ENCODE results near the gene HS6ST2.
"Not testable (repeated sequence)": the region's sequence is repeated elsewhere in the genome, so short reads cannot be mapped to it uniquely, and the experiment has no call there.

HS6ST2 gene

DNA sequence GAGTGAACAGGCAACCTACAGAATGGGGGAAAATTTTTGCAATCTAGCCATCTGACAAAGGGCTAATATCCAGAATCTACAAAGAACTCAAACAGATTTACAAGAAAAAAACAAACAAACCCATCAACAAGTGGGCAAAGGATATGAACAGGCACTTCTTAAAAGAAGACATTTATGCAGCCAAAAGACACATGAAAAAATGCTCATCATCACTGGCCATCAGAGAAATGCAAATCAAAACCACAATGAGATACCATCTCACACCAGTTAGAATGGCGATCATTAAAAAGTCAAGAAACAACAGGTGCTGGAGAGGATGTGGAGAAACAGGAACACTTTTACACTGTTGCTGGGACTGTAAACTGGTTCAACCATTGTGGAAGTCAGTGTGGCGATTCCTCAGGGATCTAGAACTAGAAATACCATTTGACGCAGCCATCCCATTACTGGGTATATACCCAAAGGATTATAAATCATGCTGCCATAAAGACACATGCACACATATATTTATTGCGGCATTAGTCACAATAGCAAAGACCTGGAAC is 13.3 kb downstream of the HS6ST2 start:
- not testable (repeated sequence) for DNase-seq (ENCODE audit: low read depth in 1 of 2, low spot score in 1 of 2)

- no peak for DNase-seq (ENCODE audit: low read depth in 1 of 2, low spot score in 1 of 2)
Observed at GRCh38 chrX:132940727-132941327, 17.6 kb downstream of the HS6ST2 start.

- DNase-seq (ENCODE audit: low read depth in 1 of 2, low spot score in 1 of 2) = no peak
Observed at GRCh38 chrX:132933170-132933569, 25.3 kb downstream of the HS6ST2 start.

- no peak for DNase-seq (ENCODE audit: low read depth in 1 of 2, low spot score in 1 of 2)
Observed at GRCh38 chrX:132924426-132924825, 34.0 kb downstream of the HS6ST2 start.

DNA sequence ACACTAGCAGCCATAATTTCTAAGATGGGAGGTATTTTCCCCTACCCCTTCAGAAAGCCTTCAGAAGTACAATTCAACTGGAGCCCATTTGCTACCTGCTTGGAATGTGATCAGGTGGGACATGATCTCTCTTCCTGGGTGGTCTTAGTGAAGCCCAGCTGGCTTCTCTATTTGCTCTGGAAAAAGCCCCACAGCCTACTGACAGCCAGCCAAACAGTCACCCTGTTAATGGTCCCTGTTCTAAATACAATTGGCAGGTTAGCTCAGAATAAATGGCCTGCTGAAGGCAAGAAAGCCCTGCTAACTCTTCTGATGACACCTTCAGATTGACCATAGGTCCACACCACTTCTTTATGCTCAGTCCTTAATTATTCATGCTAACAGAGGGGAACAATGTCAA is 39.9 kb downstream of the HS6ST2 start:
- no peak for DNase-seq (ENCODE audit: low read depth in 1 of 2, low spot score in 1 of 2)

GRCh38 chrX:132916349-132916748 is 42.1 kb downstream of the HS6ST2 start:
- DNase-seq (ENCODE audit: low read depth in 1 of 2, low spot score in 1 of 2) = no peak

DNA sequence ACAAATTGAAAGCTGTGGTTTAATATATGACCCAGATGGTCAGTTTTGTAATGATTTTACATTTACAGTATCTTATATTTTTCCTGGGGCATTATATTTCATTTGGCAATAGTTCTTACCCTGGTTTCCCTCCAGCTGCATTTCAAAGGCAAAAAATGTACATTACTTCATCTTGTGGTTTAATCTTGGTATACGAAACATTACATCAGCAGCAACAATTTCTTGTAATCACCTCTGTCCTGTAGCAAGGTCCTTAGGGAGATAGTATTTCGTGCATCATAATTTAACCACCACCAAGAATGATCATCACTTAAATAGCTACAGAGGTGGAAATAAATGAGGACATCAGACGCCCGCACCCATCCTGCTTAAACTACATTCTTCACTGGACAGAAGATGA is 48.8 kb downstream of the HS6ST2 start:
- no peak for DNase-seq (ENCODE audit: low read depth in 1 of 2, low spot score in 1 of 2)

GRCh38 chrX:132908891-132909290 is 49.5 kb downstream of the HS6ST2 start:
- DNase-seq (ENCODE audit: low read depth in 1 of 2, low spot score in 1 of 2) = no peak

- DNase-seq (ENCODE audit: low read depth in 1 of 2, low spot score in 1 of 2) = no peak
Observed at GRCh38 chrX:132900633-132901293, 57.7 kb downstream of the HS6ST2 start.

GRCh38 chrX:132887569-132887968 is 70.9 kb downstream of the HS6ST2 start:
- DNase-seq (ENCODE audit: low read depth in 1 of 2, low spot score in 1 of 2) = no peak

- no peak for DNase-seq (ENCODE audit: low read depth in 1 of 2, low spot score in 1 of 2)
Observed at GRCh38 chrX:132883358-132883915, 75.0 kb downstream of the HS6ST2 start.

GRCh38 chrX:132880753-132881152 is 77.7 kb downstream of the HS6ST2 start:
- DNase-seq (ENCODE audit: low read depth in 1 of 2, low spot score in 1 of 2) = not testable (repeated sequence)

DNA sequence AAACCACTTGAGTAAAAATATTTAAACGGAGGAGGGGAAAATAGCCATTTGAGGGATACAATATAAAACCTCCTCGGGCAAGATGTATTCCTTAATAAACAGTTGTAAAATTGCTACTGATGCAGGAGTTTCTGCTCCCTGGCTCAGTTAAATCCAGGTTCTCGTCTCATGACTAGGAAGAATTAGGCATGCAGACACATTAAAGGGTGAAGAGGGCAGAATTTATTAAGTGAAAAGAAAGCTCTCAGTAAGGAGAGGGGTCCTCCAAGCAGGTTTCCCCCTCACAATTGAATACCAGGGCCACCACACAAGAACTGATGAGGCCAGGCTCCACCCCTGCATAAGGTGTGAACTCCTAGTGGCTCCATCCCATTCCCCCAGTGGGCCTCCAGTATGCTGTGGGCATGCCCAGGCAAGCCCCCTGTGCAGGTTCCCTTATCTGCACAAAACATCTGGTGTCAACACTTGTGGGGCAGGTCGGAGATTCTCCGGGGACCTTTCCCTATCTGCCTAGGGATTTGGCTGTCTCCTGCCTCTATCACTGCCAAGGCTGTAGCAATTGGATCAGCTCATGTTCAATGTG is 80.4 kb downstream of the HS6ST2 start:
- DNase-seq (ENCODE audit: low read depth in 1 of 2, low spot score in 1 of 2) = no peak

DNA sequence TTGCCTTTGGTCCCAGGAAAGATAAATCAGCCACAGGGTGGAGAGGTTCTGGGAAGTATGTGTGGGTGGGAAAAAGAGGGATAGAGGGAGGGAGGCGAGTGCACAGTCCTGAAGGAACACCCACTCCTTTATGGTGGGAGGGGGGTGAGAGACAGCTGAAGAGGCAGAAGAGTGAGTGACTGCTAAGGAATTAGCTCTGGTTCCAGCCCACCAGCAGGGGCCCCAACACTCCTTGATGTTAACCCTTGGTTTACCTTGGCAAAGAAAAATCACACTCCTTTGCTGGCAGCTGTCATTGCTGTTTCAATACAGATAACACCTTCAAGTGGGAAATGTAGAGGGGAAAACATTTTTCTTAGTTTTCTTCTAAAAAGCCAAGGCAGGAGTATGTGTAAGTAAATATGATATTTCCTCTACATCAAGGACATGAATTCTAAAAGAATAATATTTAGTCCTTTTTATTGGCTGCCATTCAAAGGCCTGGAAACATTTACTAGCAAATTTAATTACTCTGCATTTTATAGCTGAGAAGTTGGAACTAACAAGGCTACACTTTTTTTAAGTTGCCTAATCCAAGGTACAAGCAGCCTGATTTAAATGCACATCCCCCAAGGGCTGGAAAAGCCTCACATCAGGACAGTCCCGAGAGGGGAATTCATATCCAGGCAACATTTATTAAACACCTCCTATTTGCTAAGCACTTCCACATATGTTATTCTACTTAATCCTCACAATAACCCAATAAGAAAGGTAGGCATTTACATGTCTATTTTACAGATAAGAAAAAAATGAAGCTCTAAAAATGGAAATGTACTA is 81.7 kb downstream of the HS6ST2 start:
- DNase-seq (ENCODE audit: low read depth in 1 of 2, low spot score in 1 of 2) = no peak

GRCh38 chrX:132875650-132876522 is 82.5 kb downstream of the HS6ST2 start:
- no peak for DNase-seq (ENCODE audit: low read depth in 1 of 2, low spot score in 1 of 2)

DNA sequence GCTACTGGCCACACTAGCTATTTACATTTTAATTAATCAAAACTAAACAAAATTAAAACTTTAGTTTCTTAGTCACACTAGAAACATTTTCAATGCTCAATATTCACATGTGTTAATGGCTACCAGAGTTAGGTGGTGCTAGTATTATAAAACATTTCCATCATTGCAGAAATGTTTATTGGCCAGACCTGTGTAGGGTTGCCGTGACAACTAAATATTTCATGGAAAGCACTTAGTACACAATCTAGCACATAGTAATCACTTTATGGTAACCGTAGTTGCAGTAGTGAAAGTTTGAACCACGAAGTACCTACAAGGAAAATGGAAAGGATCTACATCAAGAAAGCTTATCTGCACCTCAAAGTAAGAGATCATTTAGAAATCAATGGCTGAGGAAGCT is 95.9 kb downstream of the HS6ST2 start:
- DNase-seq (ENCODE audit: low read depth in 1 of 2, low spot score in 1 of 2) = no peak

- no peak for DNase-seq (ENCODE audit: low read depth in 1 of 2, low spot score in 1 of 2)
Observed at GRCh38 chrX:132861076-132861475, 97.4 kb downstream of the HS6ST2 start.

- no peak for DNase-seq (ENCODE audit: low read depth in 1 of 2, low spot score in 1 of 2)
Observed at GRCh38 chrX:132860200-132860599, 98.2 kb downstream of the HS6ST2 start.

DNA sequence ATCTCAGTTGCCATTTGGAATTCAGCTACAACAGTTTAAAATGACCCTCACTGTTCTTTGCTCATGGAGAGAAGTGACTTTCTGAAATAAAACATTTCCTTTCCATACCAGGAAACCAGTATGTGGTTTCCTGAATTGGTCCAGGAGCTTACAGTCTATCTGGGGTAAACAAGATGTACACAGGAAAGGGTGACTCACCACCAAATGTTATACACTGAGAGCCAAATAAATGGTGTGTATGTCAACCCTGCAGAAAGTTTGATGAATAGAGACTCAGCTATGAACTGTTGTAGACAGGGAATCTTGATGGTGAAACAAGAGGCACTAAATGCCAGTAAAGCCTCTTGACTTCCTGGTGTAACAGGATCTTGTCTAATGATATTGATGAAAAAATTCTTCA is 100.4 kb downstream of the HS6ST2 start:
- no peak for DNase-seq (ENCODE audit: low read depth in 1 of 2, low spot score in 1 of 2)

GRCh38 chrX:132855780-132856341 is 102.6 kb downstream of the HS6ST2 start:
- no peak for DNase-seq (ENCODE audit: low read depth in 1 of 2, low spot score in 1 of 2)
